ENCODE measurements around the gene HNRNPH2.

- TF ChIP-seq CTCF (conservative IDR thresholded peaks at IDR 0.05): no peak
- TF ChIP-seq EZH2 (IDR thresholded peaks at IDR 0.05; ENCODE audit: low read depth): no peak
These were observed 41.3 kb downstream of the HNRNPH2 start for GRCh38 chrX:101449279-101449678.

All from PC-9 (cell line).